Epithelial cell of esophagus (primary cell): Measurements from ENCODE around the gene SEMA6B.
"Not testable (repeated sequence)": the region's sequence is repeated elsewhere in the genome, so short reads cannot be mapped to it uniquely, and the experiment has no call there.

ENCODE experiments used
- DNase-seq: peaks from one replicate; pipeline ENCODE4 v3.0.0; 2010; ENCODE audit warnings: low read depth
- H3K4me3 ChIP-seq: 2 replicates; pipeline ENCODE4 v1.5.1; 2011; ENCODE audit warnings: mild to moderate bottlenecking, low read length, control low read depth
- CTCF ChIP-seq: IDR thresholded peaks from 2 replicates; pipeline ENCODE4 v1.5.1; 2011; ENCODE audit warnings: low read depth, mild to moderate bottlenecking, low read length, control low read depth, inconsistent platforms; ENCODE audit not compliant: insufficient read depth; ENCODE audit errors: missing control alignments

The SEMA6B gene

GRCh38 chr19:4570402-4570801 is 10.9 kb upstream of the SEMA6B start:
- no peak for TF ChIP-seq CTCF
- DNase-seq, result no peak
- H3K4me3 ChIP-seq, result no peak overlapping the region

- DNase-seq, result no peak
- no peak for TF ChIP-seq CTCF
- no peak overlapping the region for H3K4me3 ChIP-seq
Observed at GRCh38 chr19:4568886-4569285, 9.4 kb upstream of the SEMA6B start.

- peak; percentile 56 for DNase-seq
- no peak overlapping the region for H3K4me3 ChIP-seq
- peak; percentile 89 for TF ChIP-seq CTCF
Observed at GRCh38 chr19:4567584-4568071, 8.1 kb upstream of the SEMA6B start.

GRCh38 chr19:4566402-4567051 is 7.0 kb upstream of the SEMA6B start:
- no peak for TF ChIP-seq CTCF
- DNase-seq, result no peak
- H3K4me3 ChIP-seq, result no peak overlapping the region

- not testable (repeated sequence) for H3K4me3 ChIP-seq, DNase-seq
Observed at GRCh38 chr19:4563562-4563961, 4.1 kb upstream of the SEMA6B start.

GRCh38 chr19:4562085-4562484 is 2.6 kb upstream of the SEMA6B start:
- not testable (repeated sequence) for H3K4me3 ChIP-seq, DNase-seq

GRCh38 chr19:4557971-4558941 is 1.2 kb downstream of the SEMA6B start:
- no peak for DNase-seq
- no peak overlapping the region for H3K4me3 ChIP-seq

More at GRCh38 chr19:4557971-4558941, 1.2 kb downstream of the SEMA6B start:
- peak; percentile 89 for TF ChIP-seq CTCF
